ENCODE data around the gene PRPH.
"Not testable (repeated sequence)": the region's sequence is repeated elsewhere in the genome, so short reads cannot be mapped to it uniquely, and the experiment has no call there.

PRPH gene

GRCh38 chr12:49332441-49332861 lies 37.5 kb downstream of the PRPH start:
- DNase-seq (ENCODE audit: low read depth in 2 of 3, low spot score in 1 of 3), result no peak

- DNase-seq (ENCODE audit: low read depth in 2 of 3, low spot score in 1 of 3), result no peak
Observed at GRCh38 chr12:49332891-49333371, 38.0 kb downstream of the PRPH start.

- DNase-seq (ENCODE audit: low read depth in 2 of 3, low spot score in 1 of 3), result not testable (repeated sequence)
Observed at GRCh38 chr12:49333778-49334177, 38.8 kb downstream of the PRPH start.

GRCh38 chr12:49334226-49334625 lies 39.3 kb downstream of the PRPH start:
- no peak for DNase-seq (ENCODE audit: low read depth in 2 of 3, low spot score in 1 of 3)

GRCh38 chr12:49334681-49335080 lies 39.7 kb downstream of the PRPH start:
- DNase-seq (ENCODE audit: low read depth in 2 of 3, low spot score in 1 of 3), result no peak

- no peak for DNase-seq (ENCODE audit: low read depth in 2 of 3, low spot score in 1 of 3)
Observed at GRCh38 chr12:49335118-49335954, 40.4 kb downstream of the PRPH start.

- no peak for DNase-seq (ENCODE audit: low read depth in 2 of 3, low spot score in 1 of 3)
Observed at GRCh38 chr12:49335955-49336644, 41.2 kb downstream of the PRPH start.

- DNase-seq (ENCODE audit: low read depth in 2 of 3, low spot score in 1 of 3), result peak; percentile 69 to 92 (median 84)
Observed at GRCh38 chr12:49336645-49337584, 42.0 kb downstream of the PRPH start, which contains the start of gene C1QL4. TSS of gene C1QL4 (minus strand) at chr12:49337188. CDS start at chr12:49336477, 711 bp downstream.

- no peak for DNase-seq (ENCODE audit: low read depth in 2 of 3, low spot score in 1 of 3)
Observed at GRCh38 chr12:49338830-49339463, 44.0 kb downstream of the PRPH start.

- DNase-seq (ENCODE audit: low read depth in 2 of 3, low spot score in 1 of 3), result no peak
Observed at GRCh38 chr12:49339464-49339861, 44.5 kb downstream of the PRPH start.

GRCh38 chr12:49340095-49340870 lies 45.3 kb downstream of the PRPH start:
- DNase-seq (ENCODE audit: low read depth in 2 of 3, low spot score in 1 of 3), result no peak

GRCh38 chr12:49340971-49341776 lies 46.2 kb downstream of the PRPH start:
- no peak for DNase-seq (ENCODE audit: low read depth in 2 of 3, low spot score in 1 of 3)

- DNase-seq (ENCODE audit: low read depth in 2 of 3, low spot score in 1 of 3), result no peak
Observed at GRCh38 chr12:49341777-49342065, 46.8 kb downstream of the PRPH start.

GRCh38 chr12:49342066-49342913 lies 47.3 kb downstream of the PRPH start:
- DNase-seq (ENCODE audit: low read depth in 2 of 3, low spot score in 1 of 3), result peak; percentile 77 to 81 (median 80)

- DNase-seq (ENCODE audit: low read depth in 2 of 3, low spot score in 1 of 3), result peak in 2 of 3 donors; percentile 39 to 40
Observed at GRCh38 chr12:49342914-49343731, 48.2 kb downstream of the PRPH start.

- DNase-seq (ENCODE audit: low read depth in 2 of 3, low spot score in 1 of 3), result no peak
Observed at GRCh38 chr12:49344486-49345050, 49.6 kb downstream of the PRPH start.
